SK-N-SH (cell line): ENCODE results near the gene GAL. TPM values are rescaled to one million over a fixed set of nuclear protein-coding genes. Genes with fewer than 3 reads are reported as not detected.
A peak's percentile ranks its signal among the peaks of the same experiment; 100 is the strongest.

Source experiments
- CTCF ChIA-PET: fragments of 300-600, 350-600 bp; formaldehyde crosslinking; extraction: SDS; loops from one replicate; lab custom pipeline; 2021; lab: Yijun Ruan, JAX
- POLR2A ChIA-PET: fragments of 350-600 bp; sonication (Branson Sonifier 250); formaldehyde crosslinking; extraction: SDS; loops from one replicate; lab custom pipeline; 2020; ENCODE audit warnings: antibody characterized with exemption, inconsistent platforms; lab: Yijun Ruan, JAX
- DNase-seq: peaks from one replicate; pipeline ENCODE4 v3.0.0; 2012
- H2AFZ ChIP-seq: fragments of 200-600 bp; sonication (generic); 2 replicates; pipeline ENCODE4 v1.8.1; 2016; ENCODE audit warnings: antibody characterized with exemption, mild to moderate bottlenecking, low read depth
- H3F3A ChIP-seq: fragments of 200-600 bp; sonication (generic); replicated peaks from 2 replicates; pipeline ENCODE3; 2016; ENCODE audit warnings: antibody characterized with exemption, mild to moderate bottlenecking; ENCODE audit not compliant: insufficient read depth
- H3K27ac ChIP-seq, 2 experiments: fragments of 200-500 bp in 1 of 2; fragments of 200-600 bp in 1 of 2; sonication (Bioruptor generic) in 1 of 2; sonication (generic), shearing (Covaris generic) in 1 of 2; 2 replicates each; pipeline versions ENCODE4 v1.5.1 to v1.6.1; 2014 to 2016; ENCODE audit warnings: low read depth in 2 of 2, inconsistent platforms in 1 of 2, low read length in 1 of 2, mild to moderate bottlenecking in 1 of 2, mixed read lengths in 1 of 2
- H3K27me3 ChIP-seq: fragments of 200-600 bp; sonication (generic), shearing (Covaris generic); 2 replicates; pipeline ENCODE4 v1.6.1; 2016; ENCODE audit warnings: mixed run types; ENCODE audit not compliant: insufficient read depth
- H3K36me3 ChIP-seq, 2 experiments: fragments of 200-500 bp in 1 of 2; fragments of 200-600 bp in 1 of 2; sonication (Bioruptor generic) in 1 of 2; sonication (generic) in 1 of 2; replicated peaks in 1 of 2; 2 replicates each; pipeline versions ENCODE3 to v1.5.1; 2014 to 2016; ENCODE audit warnings: low read length in 1 of 2, mild to moderate bottlenecking in 1 of 2; ENCODE audit not compliant: insufficient read depth in 2 of 2, control insufficient read depth in 1 of 2
- H3K4me1 ChIP-seq, 2 experiments: fragments of 200-500 bp in 1 of 2; fragments of 200-600 bp in 1 of 2; sonication (Bioruptor generic) in 1 of 2; sonication (generic), shearing (Covaris generic) in 1 of 2; 2 replicates each; pipeline versions ENCODE4 v1.5.1 to v1.6.1; 2014 to 2016; ENCODE audit warnings: low read depth in 1 of 2, low read length in 1 of 2, mixed run types in 1 of 2; ENCODE audit not compliant: insufficient read depth in 2 of 2, control insufficient read depth in 1 of 2
- H3K4me2 ChIP-seq: fragments of 200-600 bp; sonication (generic), shearing (Covaris generic); 2 replicates; pipeline ENCODE4 v1.6.1; 2017; ENCODE audit warnings: mixed run types
- H3K4me3 ChIP-seq, 2 experiments: fragments of 200-500 bp in 1 of 2; fragments of 200-600 bp in 1 of 2; sonication (Bioruptor generic) in 1 of 2; sonication (generic), shearing (Covaris generic) in 1 of 2; 2 replicates each; pipeline versions ENCODE4 v1.5.1 to v1.8.1; 2014 to 2016; ENCODE audit warnings: low read depth in 2 of 2, inconsistent platforms in 1 of 2, low read length in 1 of 2, mild to moderate bottlenecking in 1 of 2, mixed read lengths in 1 of 2, moderate library complexity in 1 of 2
- H3K79me2 ChIP-seq: fragments of 200-600 bp; sonication (generic); 2 replicates; pipeline ENCODE4 v1.8.1; 2017; ENCODE audit warnings: mild to moderate bottlenecking; ENCODE audit not compliant: insufficient read depth
- H3K9ac ChIP-seq: fragments of 200-600 bp; sonication (generic); 2 replicates; pipeline ENCODE4 v1.6.1; 2017; ENCODE audit warnings: mixed run types
- H3K9me2 ChIP-seq: fragments of 200-600 bp; sonication (generic); 2 replicates; pipeline ENCODE4 v1.6.1; 2017; ENCODE audit warnings: mixed run types
- H3K9me3 ChIP-seq: fragments of 200-600 bp; sonication (generic); 2 replicates; pipeline ENCODE4 v1.6.1; 2017; ENCODE audit warnings: mixed run types, mild to moderate bottlenecking, moderate library complexity
- H4K20me1 ChIP-seq: fragments of 200-600 bp; sonication (generic); 2 replicates; pipeline ENCODE4 v1.6.1; 2017; ENCODE audit warnings: mild to moderate bottlenecking, mixed run types; ENCODE audit not compliant: insufficient read depth
- CHD2 ChIP-seq: fragments of 150-350 bp; IDR thresholded peaks from 2 replicates; pipeline ENCODE4 v1.6.1; 2018; ENCODE audit warnings: low read length; ENCODE audit not compliant: partially characterized antibody
- ELF1 ChIP-seq: IDR thresholded peaks from 2 replicates; pipeline ENCODE4 v1.4.0; 2012
- EP300 ChIP-seq, 2 experiments: IDR thresholded peaks; 2 replicates each; pipeline versions ENCODE4 v1.4.0 to v1.6.1; 2012; ENCODE audit warnings: borderline replicate concordance in 1 of 2, low read depth in 1 of 2, low read length in 1 of 2
- EZH2phosphoT487 ChIP-seq: fragments of 200-600 bp; sonication (generic); IDR thresholded peaks from 2 replicates; pipeline ENCODE4 v1.6.1; 2017; ENCODE audit warnings: low read depth, mixed run types, mild to moderate bottlenecking, antibody characterized with exemption, moderate library complexity, borderline replicate concordance
- GABPA ChIP-seq: IDR thresholded peaks from 2 replicates; pipeline ENCODE4 v1.4.0; 2012; ENCODE audit warnings: low read depth, mild to moderate bottlenecking
- GATA2 ChIP-seq: sonication (generic); formaldehyde crosslinking; IDR thresholded peaks from 2 replicates; pipeline ENCODE4 v1.5.0; 2020; ENCODE audit warnings: mild to moderate bottlenecking, missing genetic modification reagents
- MEF2A ChIP-seq: IDR thresholded peaks from 2 replicates; pipeline ENCODE4 v1.4.0; 2012; ENCODE audit warnings: low read depth, borderline replicate concordance
- POLR2AphosphoS5 ChIP-seq: IDR thresholded peaks from 2 replicates; pipeline ENCODE4 v1.6.1; 2012; ENCODE audit warnings: low read depth, low read length
- RFX5 ChIP-seq: IDR thresholded peaks from 2 replicates; pipeline ENCODE4 v1.6.1; 2012; ENCODE audit warnings: mild to moderate bottlenecking, improper control_type of control experiment, low read length
- RXRA ChIP-seq: IDR thresholded peaks from 2 replicates; pipeline ENCODE4 v1.4.0; 2012; ENCODE audit warnings: low read depth, mild to moderate bottlenecking, borderline replicate concordance
- TCF12 ChIP-seq: IDR thresholded peaks from 2 replicates; pipeline ENCODE4 v1.4.0; 2012
- TEAD4 ChIP-seq: IDR thresholded peaks from 2 replicates; pipeline ENCODE4 v1.4.0; 2012; ENCODE audit warnings: mild to moderate bottlenecking, borderline replicate concordance; ENCODE audit not compliant: insufficient read depth
- YY1 ChIP-seq: IDR thresholded peaks from 2 replicates; pipeline ENCODE4 v1.4.0; 2012; ENCODE audit warnings: low read depth, mild to moderate bottlenecking
- WGBS: methylation state at CpG from one replicate; pipeline ENCODE4 v1.1.6; 2017; ENCODE audit warnings: low lambda C conversion rate; 5-methylcytosine and 5-hydroxymethylcytosine counted together
- polyA plus RNA-seq, 3 experiments: library from polyadenylated mRNA; depleted of rRNA; stranded (reverse); fragments of >200 nt; gene quantifications; 2 replicates each; pipeline ENCODE4 v1.2.3, GENCODE V29; 2012
- TF ChIP-seq, protein P1 (sequence below): IDR thresholded peaks from 2 replicates; pipeline ENCODE4 v1.4.0; 2012; ENCODE audit warnings: low read depth, borderline replicate concordance
- TF ChIP-seq, protein P2 (sequence below): IDR thresholded peaks from 2 replicates; pipeline ENCODE4 v1.4.0; 2012; ENCODE audit warnings: low read depth
- TF ChIP-seq, protein P3 (sequence below): fragments of 150-350 bp; IDR thresholded peaks from 2 replicates; pipeline ENCODE4 v1.6.1; 2016; ENCODE audit warnings: mild to moderate bottlenecking, low read depth, low read length
- TF ChIP-seq, protein P4 (sequence below): fragments of 200-600 bp; sonication (generic); IDR thresholded peaks from 2 replicates; pipeline ENCODE4 v1.6.1; 2017; ENCODE audit warnings: antibody characterized with exemption, mild to moderate bottlenecking, moderate library complexity

Gene GAL
- polyA plus RNA-seq, 1 of the 3 experiments (the other 2 are of a cell fraction): 1.8 TPM

DNA sequence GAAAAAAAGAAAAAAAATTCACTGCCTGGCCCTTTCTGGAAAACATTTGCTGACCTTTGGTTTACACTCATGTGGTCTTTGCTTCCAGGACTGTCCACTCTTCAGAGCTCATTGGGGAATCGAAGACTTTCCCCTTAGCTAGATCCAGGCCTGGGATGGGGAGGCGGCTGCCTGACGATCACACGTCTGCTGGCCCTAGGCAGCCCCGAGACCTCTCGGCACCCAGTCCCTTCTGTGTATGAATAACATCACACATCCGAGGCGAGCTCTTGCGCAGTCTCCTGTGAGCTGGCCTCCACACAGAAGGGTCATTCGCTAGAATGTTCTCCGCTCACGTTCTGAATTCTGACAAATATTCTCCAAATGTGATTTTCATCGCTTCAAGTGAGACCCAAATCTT is 25.7 kb upstream of the GAL start:
- ChIA-PET POLR2A (no interaction called here), CTCF (interaction anchor here (1.2 to 1.7 kb wide), 4 partner anchors 26 to 96 kb away, joined by 3 to 4 read pairs (median 4); no protein-coding TSS in a partner anchor)
- peak; percentile 66 for DNase-seq
- Histone ChIP-seq H3K9me3 (no peaks in the 10 kb centered on the region), H3K9ac (no peak overlapping the region), H3K27ac (peak overlapping the region in 1 of 2 experiments; percentile 99; a peak in 3 of 4 replicates), H3K27me3 (no peaks in the 10 kb centered on the region; the same call in 1 of the 2 replicates), H3K4me2 (peak overlapping the region; percentile 65), H4K20me1 (no peaks in the 10 kb centered on the region), H3K4me3 (no peak overlapping the region), H3K36me3 (no peaks in the 10 kb centered on the region), H3F3A (peaks cover 9% of the 10 kb centered on the region), H3K79me2 (no peaks in the 10 kb centered on the region), H3K4me1 (peaks cover 10 to 65% of the 10 kb centered on the region in 2 experiments; a peak in 3 of 4 replicates), H3K9me2 (no peaks in the 10 kb centered on the region), H2AFZ (no peak overlapping the region)
- WGBS: 65% methylated on average over 13 of the region's 13 CpGs
- TF ChIP-seq RFX5 (no peak), TCF12 (no peak), GABPA (no peak), CHD2 (no peak), GATA2 (no peak)
- TF ChIP-seq, protein P1, sequence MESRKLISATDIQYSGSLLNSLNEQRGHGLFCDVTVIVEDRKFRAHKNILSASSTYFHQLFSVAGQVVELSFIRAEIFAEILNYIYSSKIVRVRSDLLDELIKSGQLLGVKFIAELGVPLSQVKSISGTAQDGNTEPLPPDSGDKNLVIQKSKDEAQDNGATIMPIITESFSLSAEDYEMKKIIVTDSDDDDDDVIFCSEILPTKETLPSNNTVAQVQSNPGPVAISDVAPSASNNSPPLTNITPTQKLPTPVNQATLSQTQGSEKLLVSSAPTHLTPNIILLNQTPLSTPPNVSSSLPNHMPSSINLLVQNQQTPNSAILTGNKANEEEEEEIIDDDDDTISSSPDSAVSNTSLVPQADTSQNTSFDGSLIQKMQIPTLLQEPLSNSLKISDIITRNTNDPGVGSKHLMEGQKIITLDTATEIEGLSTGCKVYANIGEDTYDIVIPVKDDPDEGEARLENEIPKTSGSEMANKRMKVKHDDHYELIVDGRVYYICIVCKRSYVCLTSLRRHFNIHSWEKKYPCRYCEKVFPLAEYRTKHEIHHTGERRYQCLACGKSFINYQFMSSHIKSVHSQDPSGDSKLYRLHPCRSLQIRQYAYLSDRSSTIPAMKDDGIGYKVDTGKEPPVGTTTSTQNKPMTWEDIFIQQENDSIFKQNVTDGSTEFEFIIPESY: no peak
- TF ChIP-seq, protein P2, sequence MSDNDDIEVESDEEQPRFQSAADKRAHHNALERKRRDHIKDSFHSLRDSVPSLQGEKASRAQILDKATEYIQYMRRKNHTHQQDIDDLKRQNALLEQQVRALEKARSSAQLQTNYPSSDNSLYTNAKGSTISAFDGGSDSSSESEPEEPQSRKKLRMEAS: no peak

DNA sequence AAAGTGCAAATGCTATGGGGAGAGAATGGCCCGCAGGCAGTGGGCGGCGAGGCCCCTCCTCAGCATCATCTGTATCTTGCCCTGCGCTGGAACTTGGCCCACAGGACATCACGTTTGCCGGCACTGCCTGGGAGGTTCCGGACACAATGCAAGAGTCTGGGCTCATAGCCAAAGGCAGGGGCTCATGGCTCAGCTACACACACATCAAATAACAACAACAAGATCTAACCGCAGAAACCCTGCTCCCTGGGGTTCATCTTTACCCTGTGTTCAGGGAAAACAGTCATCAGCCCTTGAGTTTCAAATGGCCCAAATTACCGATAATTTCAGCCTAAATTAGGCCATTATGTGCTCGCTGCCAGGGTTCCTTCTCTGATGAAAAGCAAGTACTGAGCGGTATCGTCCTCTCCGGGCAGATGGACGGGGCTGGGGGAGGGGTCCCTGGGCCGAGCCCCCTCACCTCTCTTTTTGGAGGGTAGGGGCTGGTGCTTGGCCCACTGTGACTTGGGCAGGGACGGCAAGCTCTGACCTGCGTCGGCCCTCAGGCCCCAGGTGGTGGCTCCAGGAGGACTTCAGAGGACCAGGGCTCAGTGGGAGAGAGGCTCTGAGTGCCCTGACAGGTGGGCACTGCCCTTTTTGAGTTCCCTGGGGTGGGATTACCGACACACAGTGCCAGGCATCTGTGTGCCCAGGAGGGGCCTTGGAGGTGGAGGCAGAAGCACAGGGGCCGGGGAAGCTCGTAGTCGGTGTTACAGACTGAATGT is 25.0 kb upstream of the GAL start:
- WGBS: 25% methylated on average over 18 of the region's 22 CpGs
- ChIA-PET CTCF (interaction anchor here (0.7 to 1.7 kb wide), 4 partner anchors 13 to 96 kb away, joined by 3 to 4 read pairs (median 4); no protein-coding TSS in a partner anchor), POLR2A (interaction anchor here (0.7 kb wide), 1 partner anchor 104 kb away, joined by 3 read pairs; no protein-coding TSS in a partner anchor)
- Histone ChIP-seq H3K4me3 (no peak overlapping the region; a peak in 1 of 4 replicates), H3K4me2 (peak overlapping the region; percentile 65), H3K27ac (peak overlapping the region; percentile 10 to 99; a peak in 3 of 4 replicates), H3F3A (peaks cover 9% of the 10 kb centered on the region), H3K9me2 (no peaks in the 10 kb centered on the region), H3K4me1 (peaks cover 10 to 67% of the 10 kb centered on the region in 2 experiments; a peak in 3 of 4 replicates), H3K79me2 (no peaks in the 10 kb centered on the region), H3K27me3 (no peaks in the 10 kb centered on the region; the same call in 1 of the 2 replicates), H3K36me3 (no peaks in the 10 kb centered on the region), H3K9me3 (no peaks in the 10 kb centered on the region), H2AFZ (no peak overlapping the region), H4K20me1 (no peaks in the 10 kb centered on the region), H3K9ac (no peak overlapping the region)
- peak; percentile 89 for DNase-seq
- TF ChIP-seq EP300 (IDR thresholded peaks at IDR 0.05; ENCODE audit: borderline replicate concordance in 1 of 2, low read depth in 1 of 2, low read length in 1 of 2) (peak; percentile 53 to 93; a peak in 3 of 4 replicates), EZH2phosphoT487 (no peak), CHD2 (peak; percentile 56), POLR2AphosphoS5 (peak; percentile 75; the same call in 1 of the 2 replicates), MEF2A (no peak), RXRA (0 out of 2 replicates have a peak, but pooled peaks have one; percentile 43), TEAD4 (no peak), YY1 (no peak), ELF1 (no peak)
- TF ChIP-seq, protein P3, sequence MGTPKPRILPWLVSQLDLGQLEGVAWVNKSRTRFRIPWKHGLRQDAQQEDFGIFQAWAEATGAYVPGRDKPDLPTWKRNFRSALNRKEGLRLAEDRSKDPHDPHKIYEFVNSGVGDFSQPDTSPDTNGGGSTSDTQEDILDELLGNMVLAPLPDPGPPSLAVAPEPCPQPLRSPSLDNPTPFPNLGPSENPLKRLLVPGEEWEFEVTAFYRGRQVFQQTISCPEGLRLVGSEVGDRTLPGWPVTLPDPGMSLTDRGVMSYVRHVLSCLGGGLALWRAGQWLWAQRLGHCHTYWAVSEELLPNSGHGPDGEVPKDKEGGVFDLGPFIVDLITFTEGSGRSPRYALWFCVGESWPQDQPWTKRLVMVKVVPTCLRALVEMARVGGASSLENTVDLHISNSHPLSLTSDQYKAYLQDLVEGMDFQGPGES: 0 out of 2 replicates have a peak, but pooled peaks have one; percentile 2
- TF ChIP-seq, protein P2: peak; percentile 69
- TF ChIP-seq, protein P1: 0 out of 2 replicates have a peak, but pooled peaks have one; percentile 13
- TF ChIP-seq, protein P4, sequence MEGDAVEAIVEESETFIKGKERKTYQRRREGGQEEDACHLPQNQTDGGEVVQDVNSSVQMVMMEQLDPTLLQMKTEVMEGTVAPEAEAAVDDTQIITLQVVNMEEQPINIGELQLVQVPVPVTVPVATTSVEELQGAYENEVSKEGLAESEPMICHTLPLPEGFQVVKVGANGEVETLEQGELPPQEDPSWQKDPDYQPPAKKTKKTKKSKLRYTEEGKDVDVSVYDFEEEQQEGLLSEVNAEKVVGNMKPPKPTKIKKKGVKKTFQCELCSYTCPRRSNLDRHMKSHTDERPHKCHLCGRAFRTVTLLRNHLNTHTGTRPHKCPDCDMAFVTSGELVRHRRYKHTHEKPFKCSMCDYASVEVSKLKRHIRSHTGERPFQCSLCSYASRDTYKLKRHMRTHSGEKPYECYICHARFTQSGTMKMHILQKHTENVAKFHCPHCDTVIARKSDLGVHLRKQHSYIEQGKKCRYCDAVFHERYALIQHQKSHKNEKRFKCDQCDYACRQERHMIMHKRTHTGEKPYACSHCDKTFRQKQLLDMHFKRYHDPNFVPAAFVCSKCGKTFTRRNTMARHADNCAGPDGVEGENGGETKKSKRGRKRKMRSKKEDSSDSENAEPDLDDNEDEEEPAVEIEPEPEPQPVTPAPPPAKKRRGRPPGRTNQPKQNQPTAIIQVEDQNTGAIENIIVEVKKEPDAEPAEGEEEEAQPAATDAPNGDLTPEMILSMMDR: no peak
